ENCODE data around the gene ANKRD36C. TPM values are rescaled to one million over a fixed set of nuclear protein-coding genes. Genes with fewer than 3 reads are reported as not detected.
"Not testable (repeated sequence)": the region's sequence is repeated elsewhere in the genome, so short reads cannot be mapped to it uniquely, and the experiment has no call there.

The ANKRD36C gene
- total RNA-seq, 1 experiment from 2014 or later, result 74.4 TPM

DNA sequence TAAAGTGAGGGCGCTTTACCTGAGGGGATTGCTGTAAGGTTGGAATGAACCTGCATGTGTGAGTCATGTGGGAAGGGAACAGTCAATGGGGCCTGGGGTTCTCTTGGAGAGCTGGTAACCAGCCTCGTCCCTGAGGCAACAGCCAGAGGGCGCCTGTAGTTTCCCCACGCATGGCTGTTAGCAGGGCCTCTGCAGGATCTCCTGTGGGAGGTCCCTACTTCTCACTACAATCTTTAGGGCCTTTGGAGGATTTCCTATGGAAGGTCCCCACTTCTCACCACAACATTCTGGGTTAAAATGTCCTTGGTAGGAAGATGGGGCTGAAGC lies 19.5 kb upstream of the ANKRD36C start:
- H3K4me1 ChIP-seq (ENCODE audit: low read length); H3K79me2 ChIP-seq (ENCODE audit: low read length); H3K36me3 ChIP-seq (ENCODE audit: insufficient read depth, low read length); H3K9me3 ChIP-seq (ENCODE audit: low read length); H3K27me3 ChIP-seq (ENCODE audit: low read length); H2AFZ ChIP-seq (ENCODE audit: low read length); H3K27ac ChIP-seq (ENCODE audit: low read length); H3K9me2 ChIP-seq (replicated peaks; ENCODE audit: insufficient read depth, low read length); H4K20me1 ChIP-seq (ENCODE audit: insufficient read depth, low read depth, low read length): not testable (repeated sequence)
- H3K4me2 ChIP-seq (ENCODE audit: low read depth, low read length, poor library complexity, severe bottlenecking), result peak overlapping the region; percentile 51
- DNase-seq, result peak; percentile 53
- peak overlapping the region; percentile 62; the same call in 1 of the 2 replicates for H3K4me3 ChIP-seq (ENCODE audit: low read length)
- H3K9ac ChIP-seq (ENCODE audit: low read length), result peak overlapping the region; percentile 49; the same call in 1 of the 2 replicates

DNA sequence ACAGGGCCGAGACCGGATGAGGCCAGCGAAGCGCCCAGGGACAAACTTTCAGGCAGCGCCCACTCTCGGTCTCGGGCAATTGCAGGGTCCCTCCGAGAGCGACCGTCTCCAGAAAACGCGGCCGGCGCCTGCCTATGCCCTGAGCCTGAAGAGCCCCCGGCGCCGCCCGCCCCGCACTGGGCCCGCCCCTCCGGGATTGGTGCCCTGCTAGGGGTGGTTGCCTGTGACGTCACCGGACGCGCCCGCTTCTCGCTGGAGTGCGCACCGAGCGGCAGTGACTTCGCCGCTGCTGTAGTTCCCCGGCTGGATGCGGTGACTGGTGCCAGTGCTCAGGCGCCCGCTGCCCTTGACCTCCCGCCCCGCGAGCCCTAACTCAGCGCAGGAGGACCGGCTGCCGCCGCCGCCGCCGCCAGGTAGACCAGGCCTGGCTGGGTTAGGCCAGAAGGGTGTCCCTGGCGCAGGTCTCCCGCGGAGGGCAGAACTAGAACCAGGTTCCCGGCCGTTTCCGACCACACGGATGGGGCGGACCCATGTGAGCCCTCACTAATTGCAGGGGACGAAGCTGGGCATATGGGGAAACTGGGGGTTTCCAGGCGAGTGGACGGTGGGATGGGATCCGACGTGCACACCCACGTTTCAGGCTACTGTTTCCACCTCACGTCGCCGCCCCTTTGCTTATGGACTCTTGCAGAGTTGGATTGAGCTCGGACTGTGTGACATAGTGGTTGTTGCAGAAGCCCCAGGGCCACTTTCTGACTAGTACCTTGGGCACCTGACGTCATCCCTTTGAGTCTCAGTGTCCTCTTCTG lies 18.9 kb upstream of the ANKRD36C start:
- peak; percentile 97 for DNase-seq
- H3K4me1 ChIP-seq (ENCODE audit: low read length); H3K9me2 ChIP-seq (replicated peaks; ENCODE audit: insufficient read depth, low read length); H3K79me2 ChIP-seq (ENCODE audit: low read length); H4K20me1 ChIP-seq (ENCODE audit: insufficient read depth, low read depth, low read length); H3K9me3 ChIP-seq (ENCODE audit: low read length); H3K36me3 ChIP-seq (ENCODE audit: insufficient read depth, low read length); H3K27me3 ChIP-seq (ENCODE audit: low read length); H2AFZ ChIP-seq (ENCODE audit: low read length); H3K27ac ChIP-seq (ENCODE audit: low read length): not testable (repeated sequence)
- peak overlapping the region; percentile 63 for H3K4me3 ChIP-seq (ENCODE audit: low read length)
- H3K9ac ChIP-seq (ENCODE audit: low read length), result peak overlapping the region; percentile 64
- peak overlapping the region; percentile 67 for H3K4me2 ChIP-seq (ENCODE audit: low read depth, low read length, poor library complexity, severe bottlenecking)

DNA sequence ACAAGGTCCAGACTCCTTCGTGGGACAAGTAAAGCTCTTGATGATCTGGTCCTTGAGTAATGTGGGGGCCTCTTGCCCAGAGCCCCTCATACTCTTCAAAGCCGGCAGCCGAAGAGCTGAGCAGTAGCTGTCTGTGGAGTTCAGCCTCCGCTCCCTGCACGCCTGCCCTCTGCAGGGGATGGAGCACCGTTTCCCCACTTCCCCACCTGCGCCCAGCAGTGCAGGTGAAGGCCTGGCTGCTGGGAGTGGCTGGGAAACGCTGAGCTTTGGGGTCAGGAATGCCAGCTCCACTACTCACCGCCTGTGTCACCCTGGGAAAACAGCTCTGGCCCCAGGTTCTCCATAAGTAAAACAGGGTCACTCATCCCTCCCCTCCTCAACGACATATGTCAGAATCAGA lies 18.2 kb upstream of the ANKRD36C start:
- not testable (repeated sequence) for H3K9me3 ChIP-seq (ENCODE audit: low read length); H3K79me2 ChIP-seq (ENCODE audit: low read length); H3K9me2 ChIP-seq (replicated peaks; ENCODE audit: insufficient read depth, low read length); H3K27me3 ChIP-seq (ENCODE audit: low read length); H3K36me3 ChIP-seq (ENCODE audit: insufficient read depth, low read length); H3K27ac ChIP-seq (ENCODE audit: low read length); H4K20me1 ChIP-seq (ENCODE audit: insufficient read depth, low read depth, low read length); H3K4me1 ChIP-seq (ENCODE audit: low read length)
- Histone ChIP-seq H3K4me3 (ENCODE audit: low read length) (peak overlapping the region; percentile 63), H3K9ac (ENCODE audit: low read length) (peak overlapping the region; percentile 64), H2AFZ (ENCODE audit: low read length) (0 out of 2 replicates have a peak overlapping the region, but pooled peaks have one; percentile 36), H3K4me2 (ENCODE audit: low read depth, low read length, poor library complexity, severe bottlenecking) (peak overlapping the region; percentile 67)
- peak; percentile 48 for DNase-seq

DNA sequence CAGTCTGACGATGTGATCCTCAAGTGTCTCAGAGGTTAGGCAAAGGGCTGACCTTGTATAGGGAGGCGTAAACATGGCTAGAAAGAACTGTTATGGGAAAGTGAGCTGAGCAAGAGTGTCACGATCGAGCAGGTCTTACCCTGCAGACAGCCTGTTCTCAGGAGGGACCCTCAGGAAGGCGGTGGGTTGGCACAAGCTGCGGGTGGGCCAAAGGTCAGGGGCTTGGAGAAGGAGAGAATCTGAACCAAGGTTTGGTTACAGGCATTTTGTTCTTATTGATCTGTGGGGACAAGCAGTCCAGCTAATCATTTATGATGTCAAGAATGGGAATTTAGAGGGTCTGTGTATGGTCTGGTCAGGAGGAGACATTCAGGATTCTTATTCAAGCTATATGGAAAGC lies 16.4 kb upstream of the ANKRD36C start:
- not testable (repeated sequence) for H3K9ac ChIP-seq (ENCODE audit: low read length); DNase-seq; H3K27me3 ChIP-seq (ENCODE audit: low read length); H3K27ac ChIP-seq (ENCODE audit: low read length); H2AFZ ChIP-seq (ENCODE audit: low read length); H3K4me1 ChIP-seq (ENCODE audit: low read length); H3K9me3 ChIP-seq (ENCODE audit: low read length); H4K20me1 ChIP-seq (ENCODE audit: insufficient read depth, low read depth, low read length); H3K4me3 ChIP-seq (ENCODE audit: low read length); H3K4me2 ChIP-seq (ENCODE audit: low read depth, low read length, poor library complexity, severe bottlenecking); H3K79me2 ChIP-seq (ENCODE audit: low read length); H3K36me3 ChIP-seq (ENCODE audit: insufficient read depth, low read length); H3K9me2 ChIP-seq (replicated peaks; ENCODE audit: insufficient read depth, low read length)

DNA sequence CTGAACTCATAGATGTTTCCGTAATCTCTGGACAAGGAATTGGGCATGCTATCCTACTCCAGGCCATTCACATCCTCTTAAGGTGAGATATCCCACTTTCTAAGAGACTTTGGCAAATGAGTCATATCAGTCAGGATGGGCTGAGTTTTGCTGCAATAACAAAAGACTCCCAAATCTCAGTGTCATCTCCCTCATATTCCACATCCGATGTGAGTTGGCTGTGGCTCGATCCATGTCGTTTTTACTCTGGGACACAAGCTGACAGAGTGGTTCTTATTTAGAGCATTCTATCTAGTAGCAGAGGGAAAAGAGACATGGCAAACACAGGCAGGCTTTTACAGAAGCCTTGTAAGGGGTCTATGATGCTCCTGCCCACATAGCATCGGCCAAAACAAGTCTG lies 14.6 kb upstream of the ANKRD36C start:
- not testable (repeated sequence) for H3K9me3 ChIP-seq (ENCODE audit: low read length); H3K36me3 ChIP-seq (ENCODE audit: insufficient read depth, low read length); H3K4me2 ChIP-seq (ENCODE audit: low read depth, low read length, poor library complexity, severe bottlenecking); H3K79me2 ChIP-seq (ENCODE audit: low read length); H3K4me3 ChIP-seq (ENCODE audit: low read length); H3K27ac ChIP-seq (ENCODE audit: low read length); H3K27me3 ChIP-seq (ENCODE audit: low read length); H4K20me1 ChIP-seq (ENCODE audit: insufficient read depth, low read depth, low read length); H3K4me1 ChIP-seq (ENCODE audit: low read length); H3K9ac ChIP-seq (ENCODE audit: low read length); H3K9me2 ChIP-seq (replicated peaks; ENCODE audit: insufficient read depth, low read length); DNase-seq; H2AFZ ChIP-seq (ENCODE audit: low read length)

DNA sequence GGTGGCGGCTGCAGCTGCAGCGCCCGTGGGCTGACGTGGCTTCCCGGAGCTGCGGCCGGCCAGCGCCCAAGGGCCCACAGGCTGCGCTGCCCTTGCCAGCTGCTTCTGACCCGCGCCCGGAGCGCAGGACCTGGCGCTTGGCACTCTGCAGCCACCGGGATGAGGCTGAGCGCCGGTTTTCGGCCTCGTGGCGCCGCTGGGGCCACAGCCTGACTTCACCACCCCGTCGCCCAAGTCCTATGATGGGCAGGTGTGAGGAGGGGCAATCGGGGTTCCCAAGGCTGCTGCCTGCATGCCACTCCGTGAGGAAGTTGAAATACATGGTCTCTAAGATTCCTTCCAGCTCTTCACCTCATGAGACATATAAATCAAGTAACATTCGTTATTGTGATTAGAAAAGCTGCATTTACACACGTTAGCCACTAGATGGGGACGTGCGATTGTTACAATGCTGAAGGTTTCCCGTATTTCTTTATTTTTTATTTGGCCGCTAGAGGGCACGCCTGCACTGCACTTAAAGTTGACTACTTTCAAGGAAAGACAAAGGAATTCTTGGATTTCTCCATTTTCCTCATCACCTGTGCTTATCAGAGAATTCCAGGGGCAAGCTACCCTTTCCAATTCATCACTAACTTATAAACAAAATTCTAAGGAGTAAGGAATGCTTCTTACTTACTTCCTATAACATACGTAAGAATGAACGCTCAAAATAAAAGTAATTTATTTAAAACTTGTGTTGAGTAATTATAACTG lies 1.1 kb upstream of the ANKRD36C start:
- Histone ChIP-seq H2AFZ (ENCODE audit: low read length) (peak overlapping the region; percentile 99; the same call in 1 of the 2 replicates), H3K4me3 (ENCODE audit: low read length) (peak overlapping the region; percentile 80), H3K79me2 (ENCODE audit: low read length) (peaks cover 13% of the 10 kb centered on the region), H3K27ac (ENCODE audit: low read length) (peak overlapping the region; percentile 67; the same call in 1 of the 2 replicates), H3K4me2 (ENCODE audit: low read depth, low read length, poor library complexity, severe bottlenecking) (peak overlapping the region; percentile 93), H3K9ac (ENCODE audit: low read length) (peak overlapping the region; percentile 90)
- not testable (repeated sequence) for H3K4me1 ChIP-seq (ENCODE audit: low read length); H3K9me3 ChIP-seq (ENCODE audit: low read length); H3K36me3 ChIP-seq (ENCODE audit: insufficient read depth, low read length); H3K27me3 ChIP-seq (ENCODE audit: low read length); H3K9me2 ChIP-seq (replicated peaks; ENCODE audit: insufficient read depth, low read length); H4K20me1 ChIP-seq (ENCODE audit: insufficient read depth, low read depth, low read length)
- peak; percentile 77 for DNase-seq

DNA sequence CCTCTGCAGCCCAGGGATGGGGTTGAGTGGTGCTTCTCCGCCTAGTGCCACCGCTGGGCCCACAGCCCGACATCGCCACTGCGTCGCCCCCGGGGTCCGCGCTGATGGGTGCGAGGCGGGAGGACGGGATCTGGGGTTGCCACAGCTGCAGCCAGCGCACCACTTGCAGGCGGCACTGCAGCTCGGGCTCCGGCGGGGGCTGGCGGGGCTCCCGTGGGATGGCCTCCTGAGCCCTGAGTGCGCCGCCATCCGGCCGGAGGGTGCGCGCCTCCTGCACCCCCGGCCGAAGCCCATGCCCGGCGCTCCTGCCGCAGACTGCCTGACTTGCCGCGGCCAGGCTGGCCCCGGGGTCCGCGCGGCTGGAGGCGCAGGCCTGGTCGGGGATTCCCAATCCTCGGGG lies 478 bp upstream of the ANKRD36C start:
- peak overlapping the region; percentile 99; the same call in 1 of the 2 replicates for H2AFZ ChIP-seq (ENCODE audit: low read length)
- H3K27ac ChIP-seq (ENCODE audit: low read length); H4K20me1 ChIP-seq (ENCODE audit: insufficient read depth, low read depth, low read length); H3K9me2 ChIP-seq (replicated peaks; ENCODE audit: insufficient read depth, low read length); H3K36me3 ChIP-seq (ENCODE audit: insufficient read depth, low read length); DNase-seq; H3K4me1 ChIP-seq (ENCODE audit: low read length); H3K27me3 ChIP-seq (ENCODE audit: low read length); H3K9me3 ChIP-seq (ENCODE audit: low read length): not testable (repeated sequence)
- H3K79me2 ChIP-seq (ENCODE audit: low read length), result peaks cover 13% of the 10 kb centered on the region
- H3K4me3 ChIP-seq (ENCODE audit: low read length), result peak overlapping the region; percentile 80
- H3K4me2 ChIP-seq (ENCODE audit: low read depth, low read length, poor library complexity, severe bottlenecking), result peak overlapping the region; percentile 93
- peak overlapping the region; percentile 90 for H3K9ac ChIP-seq (ENCODE audit: low read length)

DNA sequence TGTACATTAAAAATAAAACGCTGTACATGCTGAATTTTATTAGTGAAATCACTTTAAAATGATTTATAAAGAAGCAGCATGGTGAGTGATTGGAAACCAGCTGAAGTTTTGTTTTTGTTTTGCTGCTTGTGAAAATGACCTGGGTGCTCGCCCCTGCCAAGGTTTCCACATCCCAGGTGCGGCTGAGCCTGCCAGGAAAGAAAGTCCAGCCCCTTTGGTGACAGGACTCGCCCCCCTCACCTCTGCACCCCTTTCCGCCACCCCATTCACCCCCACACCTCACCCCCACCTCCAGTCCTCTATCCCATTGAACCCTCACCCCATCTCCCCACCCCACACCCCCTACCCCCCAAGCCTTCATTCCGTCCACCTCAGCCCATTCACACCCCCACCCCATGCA lies 740 bp downstream of the ANKRD36C start:
- H3K9me2 ChIP-seq (replicated peaks; ENCODE audit: insufficient read depth, low read length); H3K4me1 ChIP-seq (ENCODE audit: low read length); H3K27ac ChIP-seq (ENCODE audit: low read length); H2AFZ ChIP-seq (ENCODE audit: low read length); H3K9me3 ChIP-seq (ENCODE audit: low read length); H3K27me3 ChIP-seq (ENCODE audit: low read length); H3K36me3 ChIP-seq (ENCODE audit: insufficient read depth, low read length); H4K20me1 ChIP-seq (ENCODE audit: insufficient read depth, low read depth, low read length): not testable (repeated sequence)
- Histone ChIP-seq H3K9ac (ENCODE audit: low read length) (peak overlapping the region; percentile 55), H3K4me3 (ENCODE audit: low read length) (peak overlapping the region; percentile 59), H3K79me2 (ENCODE audit: low read length) (peaks cover 13% of the 10 kb centered on the region), H3K4me2 (ENCODE audit: low read depth, low read length, poor library complexity, severe bottlenecking) (peak overlapping the region; percentile 45)
- DNase-seq, result peak; percentile 44

Data from Karpas-422 (cell line).